Kidney (tissue), 14 donors: Measurements from ENCODE around the gene GNAT1. TPM values are rescaled to one million over a fixed set of nuclear protein-coding genes. Genes with fewer than 3 reads are reported as not detected.

ENCODE experiments used
- DNase-seq, 5 donors: peaks; one replicate each; pipeline ENCODE4 v3.0.0-alpha.2; 2013 to 2020
- FAIRE-seq: peaks from 2 replicates; lab custom pipeline; 2012; peaks lifted over from hg19 to GRCh38; lab: Jason Lieb, UNC
- H3K27ac ChIP-seq, 2 donors: one replicate each; pipeline ENCODE4 v1.7.0; 2013; ENCODE audit warnings: low read depth in 2 of 2, low read length in 2 of 2, inconsistent platforms in 1 of 2
- H3K27me3 ChIP-seq: one replicate; pipeline ENCODE4 v1.7.1; 2013; ENCODE audit warnings: low read length, inconsistent platforms; ENCODE audit not compliant: control insufficient read depth, insufficient read depth
- H3K36me3 ChIP-seq, 3 donors: one replicate each; pipeline versions ENCODE4 v1.7.0 to v1.7.1; 2013; ENCODE audit warnings: low read length in 3 of 3, control low read depth in 1 of 3, inconsistent platforms in 1 of 3; ENCODE audit not compliant: insufficient read depth in 3 of 3, control insufficient read depth in 2 of 3
- H3K4me1 ChIP-seq, 3 donors: one replicate each; pipeline versions ENCODE4 v1.7.0 to v1.7.1; 2013; ENCODE audit warnings: low read length in 3 of 3, inconsistent platforms in 1 of 3, low read depth in 1 of 3; ENCODE audit not compliant: control insufficient read depth in 2 of 3, insufficient read depth in 2 of 3
- H3K4me3 ChIP-seq, 3 donors: one replicate each; pipeline versions ENCODE4 v1.7.0 to v1.8.1; 2013; ENCODE audit warnings: low read length in 3 of 3, control low read depth in 1 of 3, inconsistent platforms in 1 of 3
- H3K9ac ChIP-seq, 3 donors: one replicate each; pipeline versions ENCODE4 v1.7.0 to v1.7.1; 2013; ENCODE audit warnings: low read length in 3 of 3, control low read depth in 1 of 3, inconsistent platforms in 1 of 3
- H3K9me3 ChIP-seq, 3 donors: one replicate each; pipeline versions ENCODE4 v1.7.0 to v1.7.1; 2013; ENCODE audit warnings: low read length in 3 of 3, control low read depth in 1 of 3, inconsistent platforms in 1 of 3; ENCODE audit not compliant: control insufficient read depth in 2 of 3, insufficient read depth in 1 of 3
- intact Hi-C: fragments of 100-400 bp; cut with DNase I; formaldehyde crosslinking; loops from one replicate; pipeline ENCODE4 v1.11.1; 2022
- polyA plus RNA-seq: library from polyadenylated mRNA; stranded (reverse); fragments of 350-450 nt; fragmentation: Illumina TruSeq; extraction: RNeasy Lipid Tissue Mini Kit (QIAGEN cat#74804); gene quantifications from one replicate; pipeline ENCODE4 v1.2.3, GENCODE V29; 2014; ENCODE audit warnings: low read depth, low replicate concordance; ENCODE audit not compliant: insufficient read depth
- total RNA-seq: library from RNA; stranded (reverse); fragmentation: NEBNext Ultra II Directional; extraction: Animal tissue kit (Norgen Biotek cat#: 25700); gene quantifications from one replicate; pipeline ENCODE4 v1.2.1, GENCODE V29; 2021
- TF ChIP-seq, protein P1 (sequence below): IDR thresholded peaks from 3 replicates; pipeline ENCODE4 v1.5.1; 2012; ENCODE audit warnings: mild to moderate bottlenecking, moderate library complexity, borderline replicate concordance; ENCODE audit not compliant: insufficient read depth; ENCODE audit errors: extremely low read depth
- donor health status: control.
- donor health status: control.
- donor health status: control.
- donor health status: control.
- donor health status: control.
- donor health status: DM: yes; HTN: yes; CAD: no.
- donor health status: Normal renal cell carcinoma (clear cell type).

The GNAT1 gene
- total and polyA plus RNA-seq, 2 donors from 2014 or later, result not detected

DNA sequence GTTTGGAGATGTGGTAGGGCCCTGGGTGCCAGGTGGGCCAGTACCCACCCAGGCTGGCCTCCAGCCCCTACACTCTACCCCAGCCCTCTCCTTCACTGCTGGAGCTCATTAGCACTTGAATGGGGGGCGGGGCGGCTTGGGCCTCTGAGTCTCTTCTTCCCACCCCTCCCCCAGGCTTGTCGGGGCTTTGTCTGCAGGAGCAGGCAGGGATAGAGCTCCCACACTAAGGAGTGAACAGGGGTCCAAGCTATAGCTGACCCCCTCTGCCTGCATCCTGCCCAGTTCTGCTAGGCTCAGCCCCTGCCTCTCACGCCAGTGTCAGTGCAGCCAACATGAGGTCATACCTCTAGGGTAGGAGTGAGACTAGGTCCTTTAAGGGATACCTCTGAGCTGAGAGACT lies 49.8 kb downstream of the GNAT1 start:
- Histone ChIP-seq H3K9me3 (no peaks in the 10 kb centered on the region), H3K27me3 (no peaks in the 10 kb centered on the region), H3K9ac (peak overlapping the region in 1 of 3 donors; percentile 33), H3K4me3 (no peak overlapping the region), H3K36me3 (peaks cover 0 to 2% (median 2%) of the 10 kb centered on the region in 3 donors), H3K27ac (peak overlapping the region; percentile 61 to 66), H3K4me1 (peaks cover 0 to 79% (median 36%) of the 10 kb centered on the region in 3 donors)
- FAIRE-seq (no peak), DNase-seq (peak; percentile 54 to 82 (median 70))
- TF ChIP-seq, protein P1, sequence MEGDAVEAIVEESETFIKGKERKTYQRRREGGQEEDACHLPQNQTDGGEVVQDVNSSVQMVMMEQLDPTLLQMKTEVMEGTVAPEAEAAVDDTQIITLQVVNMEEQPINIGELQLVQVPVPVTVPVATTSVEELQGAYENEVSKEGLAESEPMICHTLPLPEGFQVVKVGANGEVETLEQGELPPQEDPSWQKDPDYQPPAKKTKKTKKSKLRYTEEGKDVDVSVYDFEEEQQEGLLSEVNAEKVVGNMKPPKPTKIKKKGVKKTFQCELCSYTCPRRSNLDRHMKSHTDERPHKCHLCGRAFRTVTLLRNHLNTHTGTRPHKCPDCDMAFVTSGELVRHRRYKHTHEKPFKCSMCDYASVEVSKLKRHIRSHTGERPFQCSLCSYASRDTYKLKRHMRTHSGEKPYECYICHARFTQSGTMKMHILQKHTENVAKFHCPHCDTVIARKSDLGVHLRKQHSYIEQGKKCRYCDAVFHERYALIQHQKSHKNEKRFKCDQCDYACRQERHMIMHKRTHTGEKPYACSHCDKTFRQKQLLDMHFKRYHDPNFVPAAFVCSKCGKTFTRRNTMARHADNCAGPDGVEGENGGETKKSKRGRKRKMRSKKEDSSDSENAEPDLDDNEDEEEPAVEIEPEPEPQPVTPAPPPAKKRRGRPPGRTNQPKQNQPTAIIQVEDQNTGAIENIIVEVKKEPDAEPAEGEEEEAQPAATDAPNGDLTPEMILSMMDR, result no peak
- intact Hi-C loops, result no loop called here

DNA sequence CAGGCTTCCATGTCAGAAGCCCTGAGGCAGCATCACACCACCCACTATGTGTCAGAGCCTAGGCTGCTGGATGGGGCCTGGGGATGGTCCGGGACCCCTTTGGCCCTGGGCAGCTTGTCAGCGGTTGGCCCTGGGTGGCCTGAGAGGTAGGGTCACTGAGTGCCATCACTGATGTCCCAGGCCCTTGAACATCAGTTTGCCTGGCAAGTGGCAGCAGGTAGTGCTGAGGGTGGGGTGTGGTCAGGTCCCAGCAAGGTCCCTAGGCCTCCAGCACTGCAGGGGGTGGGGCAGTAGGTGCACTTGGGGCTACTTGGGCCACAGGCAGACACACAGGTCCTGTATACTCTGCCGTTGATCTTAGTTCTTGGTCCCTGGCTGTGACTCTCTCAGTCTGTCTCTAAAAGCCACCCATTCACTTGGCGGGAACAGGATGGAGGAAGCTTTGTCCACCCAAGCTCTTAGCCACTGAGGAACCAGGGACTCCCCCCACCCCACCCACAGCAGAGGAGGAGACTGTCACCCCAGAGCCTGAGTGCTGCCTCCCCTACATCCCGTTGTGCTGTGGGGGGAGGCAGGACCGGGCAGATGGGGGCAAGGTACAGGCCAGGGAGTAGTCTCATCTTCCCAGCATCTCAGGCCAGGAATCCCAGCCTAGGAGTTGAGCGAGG lies 50.4 kb downstream of the GNAT1 start:
- Histone ChIP-seq H3K9ac (peak overlapping the region in 2 of 3 donors; percentile 33 to 36), H3K9me3 (no peaks in the 10 kb centered on the region), H3K36me3 (peaks cover 0 to 2% (median 2%) of the 10 kb centered on the region in 3 donors), H3K4me1 (peaks cover 0 to 85% (median 43%) of the 10 kb centered on the region in 3 donors), H3K27me3 (no peaks in the 10 kb centered on the region), H3K27ac (peak overlapping the region; percentile 66 to 68), H3K4me3 (no peak overlapping the region)
- intact Hi-C loops, result no loop called here
- FAIRE-seq (no peak), DNase-seq (peak in 2 of 5 donors; percentile 53 to 65)
- TF ChIP-seq, protein P1, result no peak

DNA sequence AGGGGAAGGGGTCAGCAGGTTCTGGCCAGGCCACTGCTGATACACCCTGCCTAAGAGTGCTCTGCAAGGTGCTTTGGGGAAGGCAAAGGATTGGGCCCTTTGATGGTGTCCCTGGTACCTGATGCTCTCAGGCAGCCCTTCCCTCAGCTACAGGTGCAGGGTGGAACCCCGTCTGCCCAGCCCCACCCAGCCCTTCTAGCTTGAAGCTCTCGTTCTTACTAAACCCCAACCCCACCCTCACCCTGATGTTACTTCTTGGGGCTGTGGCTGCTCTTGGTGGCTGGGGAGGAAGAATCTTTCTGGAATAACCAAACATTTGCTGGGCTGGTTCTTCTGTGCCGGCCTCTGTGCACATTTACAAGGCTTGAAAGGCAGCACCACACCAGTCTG lies 51.0 kb downstream of the GNAT1 start:
- Histone ChIP-seq H3K9ac (peak overlapping the region in 1 of 3 donors; percentile 36), H3K36me3 (peaks cover 2 to 3% (median 2%) of the 10 kb centered on the region in 3 donors), H3K4me3 (no peak overlapping the region)

More for the DNA sequence above, 51.0 kb downstream of the GNAT1 start:
- intact Hi-C loops, result no loop called here
- TF ChIP-seq, protein P1, result no peak
- DNase-seq (no peak), FAIRE-seq (no peak)
- no peaks in the 10 kb centered on the region for H3K9me3 ChIP-seq
- peaks cover 0 to 87% (median 45%) of the 10 kb centered on the region in 3 donors for H3K4me1 ChIP-seq
- H3K27ac ChIP-seq, result peak overlapping the region; percentile 66 to 83
- no peaks in the 10 kb centered on the region for H3K27me3 ChIP-seq
